Tibial nerve (tissue), 4 donors: Measurements from ENCODE around the gene CNPY1. TPM values are rescaled to one million over a fixed set of nuclear protein-coding genes. Genes with fewer than 3 reads are reported as not detected.

ENCODE experiments used
- DNase-seq, 2 donors: peaks; one replicate each; pipeline ENCODE4 v3.0.0-alpha.2; 2019; ENCODE audit warnings: low spot score in 2 of 2
- H3K27ac ChIP-seq, 4 donors: fragments of 200-600 bp; sonication (generic) in 3 of 4; one replicate each; pipeline ENCODE4 v1.5.1; 2017 to 2019; ENCODE audit warnings: mild to moderate bottlenecking in 1 of 4
- H3K27me3 ChIP-seq, 2 donors: fragments of 200-600 bp; sonication (generic) in 1 of 2; one replicate each; pipeline versions ENCODE4 v1.5.1 to v1.6.0; 2017 to 2019
- H3K36me3 ChIP-seq, 3 donors: fragments of 200-600 bp; sonication (generic); one replicate each; pipeline ENCODE4 v1.5.1; 2018 to 2019
- H3K4me1 ChIP-seq, 4 donors: fragments of 200-600 bp; sonication (generic) in 3 of 4; one replicate each; pipeline ENCODE4 v1.5.1; 2017 to 2019
- H3K4me3 ChIP-seq, 4 donors: fragments of 200-600 bp; sonication (generic) in 3 of 4; one replicate each; pipeline ENCODE4 v1.5.1; 2017 to 2019; ENCODE audit warnings: mild to moderate bottlenecking in 1 of 4, moderate library complexity in 1 of 4
- H3K9me3 ChIP-seq, 4 donors: fragments of 200-600 bp; sonication (generic) in 3 of 4; one replicate each; pipeline ENCODE4 v1.5.1; 2017 to 2019
- EP300 ChIP-seq, 2 donors: sonication (generic); formaldehyde crosslinking; IDR thresholded peaks; one replicate each; pipeline ENCODE4 v1.6.1; 2017; ENCODE audit warnings: antibody characterized with exemption in 2 of 2, mild to moderate bottlenecking in 1 of 2
- POLR2A ChIP-seq, 2 donors: fragments of 450-650 bp; IDR thresholded peaks; one replicate each; pipeline ENCODE4 v1.6.1; 2017; ENCODE audit warnings: antibody characterized with exemption in 2 of 2, mild to moderate bottlenecking in 2 of 2, moderate library complexity in 2 of 2
- WGBS, 2 donors: methylation state at CpG; one replicate each; pipeline ENCODE4 v1.1.5; 2018; 5-methylcytosine and 5-hydroxymethylcytosine counted together
- total RNA-seq, 4 donors: library from RNA; depleted of rRNA; stranded (reverse); fragments of >200 nt; gene quantifications; one replicate each; pipeline ENCODE4 v1.1.0, GENCODE V29; 2016
- TF ChIP-seq, protein P1 (sequence below), 5 experiments: fragments of 200-600 bp in 3 of 5; fragments of 450-650 bp in 2 of 5; sonication (generic) in 3 of 5; IDR thresholded peaks; one replicate each; pipeline ENCODE4 v1.5.1; 2016 to 2019; ENCODE audit warnings: antibody characterized with exemption in 5 of 5, mild to moderate bottlenecking in 3 of 5, moderate library complexity in 2 of 5

The CNPY1 gene
- total RNA-seq, 4 donors from 2014 or later = 0.30 TPM; not detected in 3

DNA sequence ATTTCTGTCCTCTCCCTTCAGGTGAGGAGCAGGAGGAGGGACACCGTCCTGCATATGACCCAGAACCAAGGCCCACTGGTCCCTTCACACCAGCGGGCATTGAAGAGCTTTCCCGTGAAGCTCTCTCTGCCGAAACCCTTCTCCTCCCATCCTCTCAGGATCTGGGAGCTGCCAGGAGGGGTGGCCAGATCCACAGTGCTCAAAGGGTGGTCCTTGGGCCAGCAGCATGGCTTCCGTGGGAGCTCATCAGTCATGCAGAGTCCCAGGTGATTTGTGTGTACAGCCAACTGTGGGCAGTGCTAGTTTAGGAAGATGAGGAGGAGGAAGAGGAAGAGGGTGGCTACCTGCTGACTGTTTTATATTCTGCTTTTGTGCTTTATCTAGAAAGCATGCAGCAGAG lies 28.4 kb downstream of the CNPY1 start:
- Histone ChIP-seq H3K4me3 (no peak overlapping the region), H3K36me3 (no peaks in the 10 kb centered on the region), H3K9me3 (no peaks in the 10 kb centered on the region), H3K4me1 (no peaks in the 10 kb centered on the region), H3K27ac (no peak overlapping the region), H3K27me3 (peaks cover 0 to 25% of the 10 kb centered on the region in 2 donors)
- TF ChIP-seq, protein P1, sequence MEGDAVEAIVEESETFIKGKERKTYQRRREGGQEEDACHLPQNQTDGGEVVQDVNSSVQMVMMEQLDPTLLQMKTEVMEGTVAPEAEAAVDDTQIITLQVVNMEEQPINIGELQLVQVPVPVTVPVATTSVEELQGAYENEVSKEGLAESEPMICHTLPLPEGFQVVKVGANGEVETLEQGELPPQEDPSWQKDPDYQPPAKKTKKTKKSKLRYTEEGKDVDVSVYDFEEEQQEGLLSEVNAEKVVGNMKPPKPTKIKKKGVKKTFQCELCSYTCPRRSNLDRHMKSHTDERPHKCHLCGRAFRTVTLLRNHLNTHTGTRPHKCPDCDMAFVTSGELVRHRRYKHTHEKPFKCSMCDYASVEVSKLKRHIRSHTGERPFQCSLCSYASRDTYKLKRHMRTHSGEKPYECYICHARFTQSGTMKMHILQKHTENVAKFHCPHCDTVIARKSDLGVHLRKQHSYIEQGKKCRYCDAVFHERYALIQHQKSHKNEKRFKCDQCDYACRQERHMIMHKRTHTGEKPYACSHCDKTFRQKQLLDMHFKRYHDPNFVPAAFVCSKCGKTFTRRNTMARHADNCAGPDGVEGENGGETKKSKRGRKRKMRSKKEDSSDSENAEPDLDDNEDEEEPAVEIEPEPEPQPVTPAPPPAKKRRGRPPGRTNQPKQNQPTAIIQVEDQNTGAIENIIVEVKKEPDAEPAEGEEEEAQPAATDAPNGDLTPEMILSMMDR (IDR thresholded peaks at IDR 0.05) = no peak
- TF ChIP-seq POLR2A (IDR thresholded peaks at IDR 0.05) = no peak
- no peak for TF ChIP-seq EP300 (IDR thresholded peaks at IDR 0.05)
- WGBS, 2 donors = 80% methylated on average over 5 of the region's 5 CpGs
- no peak for DNase-seq

DNA sequence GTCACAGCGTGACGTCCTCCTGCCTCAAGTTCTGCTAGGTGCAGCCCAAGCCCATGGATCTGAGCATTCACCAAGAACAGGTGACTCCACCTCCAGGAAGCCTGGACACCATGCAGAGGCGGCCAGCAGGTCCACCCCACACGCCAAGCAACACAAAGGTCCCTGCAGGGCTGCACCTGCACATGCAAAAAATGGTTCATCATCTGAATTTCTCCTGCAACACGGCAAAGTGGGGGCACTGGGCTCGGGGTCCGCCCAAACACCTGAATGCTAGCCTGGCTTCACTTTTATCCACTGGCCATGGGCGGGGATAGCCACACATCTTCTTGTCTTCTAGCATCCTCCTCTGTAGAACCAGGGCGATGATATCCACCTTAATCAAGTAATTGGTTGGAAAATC lies 28.9 kb downstream of the CNPY1 start:
- no peaks in the 10 kb centered on the region for H3K9me3 ChIP-seq
- H3K36me3 ChIP-seq = no peaks in the 10 kb centered on the region
- TF ChIP-seq, protein P1 (IDR thresholded peaks at IDR 0.05) = no peak
- TF ChIP-seq POLR2A (IDR thresholded peaks at IDR 0.05) (no peak), EP300 (IDR thresholded peaks at IDR 0.05) (no peak)
- H3K4me1 ChIP-seq = no peaks in the 10 kb centered on the region
- H3K27ac ChIP-seq = no peak overlapping the region
- WGBS, 2 donors = 80 to 87% methylated on average over 6 to 8 of the region's 9 CpGs
- H3K27me3 ChIP-seq = peaks cover 0 to 30% of the 10 kb centered on the region in 2 donors
- DNase-seq = no peak
- H3K4me3 ChIP-seq = no peak overlapping the region

DNA sequence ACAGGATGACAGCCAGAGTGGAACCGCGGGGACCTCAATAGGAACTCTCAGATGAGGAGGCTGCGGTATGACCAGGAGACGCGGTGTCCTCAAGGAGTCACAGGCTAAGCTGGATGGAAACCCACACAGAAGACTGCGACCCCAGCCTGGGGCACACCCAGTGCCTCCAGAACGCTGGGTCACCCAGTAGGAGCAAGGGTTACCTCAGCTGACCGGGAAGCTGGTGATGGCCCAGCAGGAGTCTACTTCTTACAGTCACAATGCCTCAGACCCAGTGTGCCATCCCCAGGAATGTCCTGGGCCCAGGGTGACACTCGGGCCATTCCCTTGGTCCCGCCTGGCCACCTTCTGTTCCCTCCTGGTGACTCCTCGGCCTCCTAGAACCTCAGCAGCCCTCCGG lies 29.9 kb downstream of the CNPY1 start:
- H3K27me3 ChIP-seq = peaks cover 0 to 40% of the 10 kb centered on the region in 2 donors

DNA sequence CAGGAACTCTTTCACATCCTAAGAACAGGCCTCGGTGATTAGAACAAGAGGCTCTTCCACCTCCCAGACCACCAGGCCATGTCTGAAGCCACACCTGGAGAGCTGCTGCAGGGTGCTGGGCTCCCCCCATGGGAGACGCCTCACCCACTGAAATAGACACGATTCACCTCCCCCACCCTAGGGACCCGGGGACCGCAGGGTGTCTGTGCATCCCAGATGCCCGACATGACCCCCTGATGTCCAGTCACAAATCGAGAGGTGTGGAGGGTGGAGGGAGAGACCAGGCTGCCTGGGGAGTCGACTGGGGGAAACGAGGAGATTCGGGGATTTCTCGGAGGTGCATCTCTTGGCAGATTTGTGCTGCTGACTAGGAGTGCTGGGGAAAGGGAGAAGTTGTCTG lies 31.0 kb downstream of the CNPY1 start:
- 66 to 72% methylated on average over 10 to 11 of the region's 11 CpGs for WGBS, 2 donors
- Histone ChIP-seq H3K9me3 (no peaks in the 10 kb centered on the region), H3K36me3 (no peaks in the 10 kb centered on the region), H3K4me1 (peaks cover 0 to 2% (median 0%) of the 10 kb centered on the region in 4 donors), H3K4me3 (no peak overlapping the region), H3K27ac (no peak overlapping the region), H3K27me3 (peaks cover 0 to 51% of the 10 kb centered on the region in 2 donors)
- TF ChIP-seq, protein P1 (IDR thresholded peaks at IDR 0.05) = no peak
- TF ChIP-seq POLR2A (IDR thresholded peaks at IDR 0.05) = no peak
- no peak for TF ChIP-seq EP300 (IDR thresholded peaks at IDR 0.05)
- DNase-seq = no peak

More for the DNA sequence above, 29.9 kb downstream of the CNPY1 start:
- Histone ChIP-seq H3K9me3 (no peaks in the 10 kb centered on the region), H3K4me1 (no peaks in the 10 kb centered on the region), H3K36me3 (no peaks in the 10 kb centered on the region), H3K4me3 (no peak overlapping the region), H3K27ac (no peak overlapping the region)
- DNase-seq = no peak
- 82 to 84% methylated on average over 10 to 12 of the region's 12 CpGs for WGBS, 2 donors
- no peak for TF ChIP-seq POLR2A (IDR thresholded peaks at IDR 0.05)
- no peak for TF ChIP-seq EP300 (IDR thresholded peaks at IDR 0.05)
- TF ChIP-seq, protein P1 (IDR thresholded peaks at IDR 0.05) = no peak

DNA sequence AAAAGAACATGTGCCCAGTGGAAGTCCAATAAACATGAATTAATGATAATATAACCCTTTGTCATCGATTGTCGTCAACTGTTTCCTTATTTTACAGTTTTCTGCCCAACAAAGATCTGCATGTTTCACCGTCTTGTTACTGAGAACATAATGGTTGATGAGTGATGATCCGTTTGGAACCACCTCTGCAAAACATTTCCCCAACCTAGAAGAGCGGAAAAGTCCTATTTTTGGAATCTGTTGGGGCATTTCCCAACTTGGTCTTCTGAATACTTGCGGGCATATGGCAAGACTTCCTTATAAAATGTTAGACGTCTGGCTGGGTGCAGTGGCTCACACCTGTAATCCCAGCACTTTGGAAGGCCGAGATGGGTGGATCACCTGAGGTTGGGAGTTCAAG lies 32.1 kb downstream of the CNPY1 start:
- Histone ChIP-seq H3K27me3 (peaks cover 0 to 61% of the 10 kb centered on the region in 2 donors), H3K4me3 (no peak overlapping the region), H3K4me1 (peaks cover 0 to 12% (median 0%) of the 10 kb centered on the region in 4 donors), H3K27ac (no peak overlapping the region), H3K36me3 (no peaks in the 10 kb centered on the region), H3K9me3 (no peaks in the 10 kb centered on the region)
- no peak for TF ChIP-seq EP300 (IDR thresholded peaks at IDR 0.05)
- TF ChIP-seq, protein P1 (IDR thresholded peaks at IDR 0.05) = no peak
- no peak for TF ChIP-seq POLR2A (IDR thresholded peaks at IDR 0.05)
- 82 to 84% methylated on average over 8 of the region's 8 CpGs for WGBS, 2 donors
- no peak for DNase-seq
